Neural cell (in vitro differentiated cells): ENCODE measurements around the gene XPO4. TPM values are rescaled to one million over a fixed set of nuclear protein-coding genes. Genes with fewer than 3 reads are reported as not detected.

ENCODE experiments used
- H2AFZ ChIP-seq: fragments of 200-600, 300-800 bp; sonication (generic), shearing (Covaris generic); 2 replicates; pipeline ENCODE4 v1.6.0; 2014; ENCODE audit warnings: low read depth, mild to moderate bottlenecking, antibody characterized with exemption, low read length, moderate library complexity
- H3F3A ChIP-seq: fragments of 200-600 bp; shearing (Covaris generic); 2 replicates; pipeline ENCODE4 v1.6.1; 2016; ENCODE audit warnings: mild to moderate bottlenecking, moderate library complexity, mixed read lengths, antibody characterized with exemption, low read length; ENCODE audit not compliant: insufficient read depth, poor library complexity, severe bottlenecking
- H3K27ac ChIP-seq: fragments of 200-600, 300-800 bp; sonication (generic), shearing (Covaris generic); 2 replicates; pipeline ENCODE4 v1.5.1; 2014; ENCODE audit warnings: mild to moderate bottlenecking, low read length, moderate library complexity
- H3K27me3 ChIP-seq: fragments of 300-800, 200-600 bp; sonication (generic), shearing (Covaris generic); 2 replicates; pipeline ENCODE4 v1.6.0; 2014; ENCODE audit warnings: mild to moderate bottlenecking, low read depth, low read length, moderate library complexity; ENCODE audit not compliant: insufficient read depth
- H3K36me3 ChIP-seq: fragments of 300-800, 200-600 bp; sonication (generic), shearing (Covaris generic); 2 replicates; pipeline ENCODE4 v1.5.1; 2014; ENCODE audit warnings: mild to moderate bottlenecking, antibody characterized with exemption, low read length, moderate library complexity; ENCODE audit not compliant: insufficient read depth
- H3K4me2 ChIP-seq: fragments of 300-800, 200-600 bp; sonication (generic), shearing (Covaris generic); 2 replicates; pipeline ENCODE4 v1.6.0; 2014; ENCODE audit warnings: mild to moderate bottlenecking, low read length
- H3K4me3 ChIP-seq: fragments of 300-800, 200-600 bp; sonication (generic), shearing (Covaris generic); 2 replicates; pipeline ENCODE4 v1.5.1; 2014; ENCODE audit warnings: mild to moderate bottlenecking, low read length, moderate library complexity
- H3K79me2 ChIP-seq: fragments of 200-600 bp; shearing (Covaris generic); replicated peaks from 2 replicates; pipeline ENCODE4 v1.6.0; 2014; ENCODE audit warnings: mild to moderate bottlenecking, low read length, moderate library complexity; ENCODE audit not compliant: insufficient read depth
- H3K9ac ChIP-seq: fragments of 300-800, 200-600 bp; sonication (generic), shearing (Covaris generic); 2 replicates; pipeline ENCODE4 v1.6.1; 2016; ENCODE audit warnings: mild to moderate bottlenecking, low read length, mixed read lengths
- H3K9me2 ChIP-seq: fragments of 200-600 bp; shearing (Covaris generic); 2 replicates; pipeline ENCODE4 v1.6.1; 2016; ENCODE audit warnings: mild to moderate bottlenecking, low read length, mixed read lengths; ENCODE audit not compliant: insufficient read depth
- H3K9me3 ChIP-seq: fragments of 200-600, 300-800 bp; sonication (generic), shearing (Covaris generic); 2 replicates; pipeline ENCODE4 v1.6.1; 2016; ENCODE audit warnings: mild to moderate bottlenecking, mixed run types, low read length, moderate library complexity, mixed read lengths
- H4K20me1 ChIP-seq: fragments of 200-600 bp; shearing (Covaris generic); 2 replicates; pipeline ENCODE4 v1.6.1; 2016; ENCODE audit warnings: mild to moderate bottlenecking, mixed run types; ENCODE audit not compliant: insufficient read depth
- EP300 ChIP-seq: fragments of 450-650 bp; conservative IDR thresholded peaks from 2 replicates; pipeline ENCODE4 v1.6.1; 2014; ENCODE audit warnings: antibody characterized with exemption, mild to moderate bottlenecking, moderate library complexity; ENCODE audit not compliant: poor library complexity, severe bottlenecking
- EZH2 ChIP-seq: fragments of 200-600, 300-800 bp; shearing (Covaris generic), sonication (generic); IDR thresholded peaks from 2 replicates; pipeline ENCODE4 v1.6.1; 2014; ENCODE audit warnings: antibody characterized with exemption, low read length, borderline replicate concordance, mild to moderate bottlenecking; ENCODE audit not compliant: insufficient read depth, poor library complexity, severe bottlenecking
- MXI1 ChIP-seq: fragments of 450-650 bp; conservative IDR thresholded peaks from 2 replicates; pipeline ENCODE4 v1.6.1; 2014; ENCODE audit warnings: antibody characterized with exemption, mild to moderate bottlenecking; ENCODE audit not compliant: poor library complexity, severe bottlenecking
- POLR2AphosphoS5 ChIP-seq: IDR thresholded peaks from 2 replicates; pipeline ENCODE4 v1.6.1; 2012
- RAD21 ChIP-seq: fragments of 450-650 bp; conservative IDR thresholded peaks from 2 replicates; pipeline ENCODE4 v1.6.1; 2014; ENCODE audit warnings: antibody characterized with exemption, mild to moderate bottlenecking, moderate library complexity
- SMC3 ChIP-seq: fragments of 450-650 bp; conservative IDR thresholded peaks from 2 replicates; pipeline ENCODE4 v1.6.1; 2014; ENCODE audit warnings: antibody characterized with exemption, mild to moderate bottlenecking, moderate library complexity; ENCODE audit not compliant: poor library complexity
- TAF1 ChIP-seq: IDR thresholded peaks from 2 replicates; pipeline ENCODE4 v1.6.1; 2012; ENCODE audit warnings: low read depth
- polyA plus RNA-seq: library from polyadenylated mRNA; depleted of rRNA; stranded (reverse); fragments of >200 nt; gene quantifications from 2 replicates; pipeline ENCODE4 v1.2.3, GENCODE V29; 2014
- TF ChIP-seq, protein P1 (sequence below): fragments of 450-650 bp; IDR thresholded peaks from 2 replicates; pipeline ENCODE4 v1.5.1; 2014; ENCODE audit warnings: antibody characterized with exemption, mild to moderate bottlenecking, moderate library complexity; ENCODE audit not compliant: poor library complexity, severe bottlenecking
- TF ChIP-seq, protein P2 (sequence below): IDR thresholded peaks from 2 replicates; pipeline ENCODE4 v1.6.1; 2012; ENCODE audit warnings: borderline replicate concordance

XPO4 gene
- polyA plus RNA-seq, 1 donor from 2014 or later, result 13.0 TPM

DNA sequence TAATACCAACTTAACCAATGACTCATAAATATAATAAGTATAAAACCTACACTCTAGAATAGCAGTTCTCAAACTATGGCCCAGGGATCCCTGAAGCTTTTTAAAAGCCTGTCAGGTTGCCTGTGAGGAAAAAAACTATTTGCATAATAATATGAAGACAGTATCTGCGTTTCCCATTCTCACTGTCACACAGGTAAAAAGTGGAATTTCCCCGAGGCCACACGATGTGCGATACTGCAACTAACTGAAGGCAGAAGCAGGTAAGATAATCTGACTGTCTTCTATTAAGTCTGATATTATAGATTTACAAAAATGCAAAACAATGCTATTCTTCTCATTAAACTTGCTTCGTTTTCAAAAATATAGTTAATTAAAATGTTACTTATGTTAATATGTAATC, 76.2 kb downstream of the XPO4 start:
- Histone ChIP-seq H2AFZ (no peak overlapping the region), H3F3A (no peaks in the 10 kb centered on the region), H3K9me2 (no peaks in the 10 kb centered on the region), H3K36me3 (no peaks in the 10 kb centered on the region), H3K9ac (no peak overlapping the region), H4K20me1 (no peaks in the 10 kb centered on the region), H3K27me3 (no peaks in the 10 kb centered on the region), H3K27ac (no peak overlapping the region), H3K4me3 (no peak overlapping the region), H3K79me2 (no peaks in the 10 kb centered on the region), H3K9me3 (no peaks in the 10 kb centered on the region), H3K4me2 (no peak overlapping the region)
- TF ChIP-seq EP300 (no peak), POLR2AphosphoS5 (no peak), MXI1 (no peak), TAF1 (no peak), RAD21 (no peak)
- TF ChIP-seq, protein P1, sequence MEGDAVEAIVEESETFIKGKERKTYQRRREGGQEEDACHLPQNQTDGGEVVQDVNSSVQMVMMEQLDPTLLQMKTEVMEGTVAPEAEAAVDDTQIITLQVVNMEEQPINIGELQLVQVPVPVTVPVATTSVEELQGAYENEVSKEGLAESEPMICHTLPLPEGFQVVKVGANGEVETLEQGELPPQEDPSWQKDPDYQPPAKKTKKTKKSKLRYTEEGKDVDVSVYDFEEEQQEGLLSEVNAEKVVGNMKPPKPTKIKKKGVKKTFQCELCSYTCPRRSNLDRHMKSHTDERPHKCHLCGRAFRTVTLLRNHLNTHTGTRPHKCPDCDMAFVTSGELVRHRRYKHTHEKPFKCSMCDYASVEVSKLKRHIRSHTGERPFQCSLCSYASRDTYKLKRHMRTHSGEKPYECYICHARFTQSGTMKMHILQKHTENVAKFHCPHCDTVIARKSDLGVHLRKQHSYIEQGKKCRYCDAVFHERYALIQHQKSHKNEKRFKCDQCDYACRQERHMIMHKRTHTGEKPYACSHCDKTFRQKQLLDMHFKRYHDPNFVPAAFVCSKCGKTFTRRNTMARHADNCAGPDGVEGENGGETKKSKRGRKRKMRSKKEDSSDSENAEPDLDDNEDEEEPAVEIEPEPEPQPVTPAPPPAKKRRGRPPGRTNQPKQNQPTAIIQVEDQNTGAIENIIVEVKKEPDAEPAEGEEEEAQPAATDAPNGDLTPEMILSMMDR, result no peak

DNA sequence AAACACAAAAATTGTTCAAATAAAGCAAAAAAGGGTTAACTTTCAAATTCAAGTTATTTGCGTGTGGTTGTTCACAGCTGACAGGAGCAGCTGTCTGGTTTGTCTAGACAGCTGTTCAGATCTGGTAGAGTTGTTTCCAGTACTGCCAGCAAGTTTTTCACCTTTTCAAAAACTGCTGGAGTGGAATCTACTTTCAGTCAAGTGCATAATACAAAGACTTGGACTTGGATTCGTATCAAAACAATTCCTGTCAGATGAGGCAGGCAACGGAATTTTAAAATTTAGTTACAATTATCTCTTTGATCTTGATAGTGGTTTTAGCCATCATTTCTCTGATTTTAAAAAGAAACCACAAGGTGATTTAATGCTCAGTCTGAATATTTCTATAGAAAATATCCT, 77.1 kb downstream of the XPO4 start:
- Histone ChIP-seq H2AFZ (no peak overlapping the region), H4K20me1 (no peaks in the 10 kb centered on the region), H3K9me3 (no peaks in the 10 kb centered on the region), H3F3A (no peaks in the 10 kb centered on the region), H3K9me2 (no peaks in the 10 kb centered on the region), H3K9ac (no peak overlapping the region), H3K79me2 (no peaks in the 10 kb centered on the region), H3K36me3 (no peaks in the 10 kb centered on the region), H3K4me2 (no peak overlapping the region), H3K27me3 (no peaks in the 10 kb centered on the region), H3K4me3 (no peak overlapping the region), H3K27ac (no peak overlapping the region)
- TF ChIP-seq SMC3 (no peak), TAF1 (no peak), MXI1 (no peak)

DNA sequence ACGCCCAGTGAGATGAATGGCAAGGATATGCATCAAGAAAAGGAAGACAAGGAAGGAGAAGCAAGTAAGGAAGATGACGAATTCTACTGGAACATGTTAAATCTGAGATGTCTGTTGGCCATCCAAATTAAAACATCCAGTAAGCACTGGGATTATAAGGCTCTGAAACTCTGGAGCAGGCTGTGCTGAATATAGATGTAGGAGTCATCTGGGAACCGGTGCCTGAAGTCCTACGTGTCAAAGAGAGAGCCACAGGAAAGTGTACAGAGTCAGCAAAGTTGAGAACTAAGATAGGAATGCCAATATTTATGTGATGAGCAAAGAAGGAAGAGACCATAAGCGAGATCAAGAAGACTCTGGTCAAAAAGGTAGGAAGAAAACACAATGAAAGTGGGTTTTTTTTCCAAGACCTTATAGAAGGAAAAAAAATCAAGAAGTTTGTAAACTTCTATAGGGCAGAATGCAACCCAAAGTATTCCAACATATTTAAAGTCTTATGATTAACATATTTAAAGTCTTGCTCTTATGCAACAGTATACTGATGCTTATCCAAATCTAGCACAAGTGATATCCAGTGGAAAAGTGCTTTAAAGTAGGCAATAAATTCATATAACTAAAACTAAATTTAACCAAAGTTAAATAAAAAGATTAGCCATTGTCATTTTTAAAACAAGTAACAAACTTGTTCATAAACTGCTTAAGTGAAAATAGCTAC, 77.6 kb downstream of the XPO4 start:
- no peaks in the 10 kb centered on the region for H3F3A ChIP-seq
- H3K9ac ChIP-seq, result no peak overlapping the region
- H3K4me2 ChIP-seq, result no peak overlapping the region
- no peaks in the 10 kb centered on the region for H3K36me3 ChIP-seq
- TF ChIP-seq SMC3 (no peak), EZH2 (no peak), EP300 (no peak), RAD21 (no peak), TAF1 (no peak), POLR2AphosphoS5 (no peak), MXI1 (no peak)
- TF ChIP-seq, protein P1, result no peak
- TF ChIP-seq, protein P2, sequence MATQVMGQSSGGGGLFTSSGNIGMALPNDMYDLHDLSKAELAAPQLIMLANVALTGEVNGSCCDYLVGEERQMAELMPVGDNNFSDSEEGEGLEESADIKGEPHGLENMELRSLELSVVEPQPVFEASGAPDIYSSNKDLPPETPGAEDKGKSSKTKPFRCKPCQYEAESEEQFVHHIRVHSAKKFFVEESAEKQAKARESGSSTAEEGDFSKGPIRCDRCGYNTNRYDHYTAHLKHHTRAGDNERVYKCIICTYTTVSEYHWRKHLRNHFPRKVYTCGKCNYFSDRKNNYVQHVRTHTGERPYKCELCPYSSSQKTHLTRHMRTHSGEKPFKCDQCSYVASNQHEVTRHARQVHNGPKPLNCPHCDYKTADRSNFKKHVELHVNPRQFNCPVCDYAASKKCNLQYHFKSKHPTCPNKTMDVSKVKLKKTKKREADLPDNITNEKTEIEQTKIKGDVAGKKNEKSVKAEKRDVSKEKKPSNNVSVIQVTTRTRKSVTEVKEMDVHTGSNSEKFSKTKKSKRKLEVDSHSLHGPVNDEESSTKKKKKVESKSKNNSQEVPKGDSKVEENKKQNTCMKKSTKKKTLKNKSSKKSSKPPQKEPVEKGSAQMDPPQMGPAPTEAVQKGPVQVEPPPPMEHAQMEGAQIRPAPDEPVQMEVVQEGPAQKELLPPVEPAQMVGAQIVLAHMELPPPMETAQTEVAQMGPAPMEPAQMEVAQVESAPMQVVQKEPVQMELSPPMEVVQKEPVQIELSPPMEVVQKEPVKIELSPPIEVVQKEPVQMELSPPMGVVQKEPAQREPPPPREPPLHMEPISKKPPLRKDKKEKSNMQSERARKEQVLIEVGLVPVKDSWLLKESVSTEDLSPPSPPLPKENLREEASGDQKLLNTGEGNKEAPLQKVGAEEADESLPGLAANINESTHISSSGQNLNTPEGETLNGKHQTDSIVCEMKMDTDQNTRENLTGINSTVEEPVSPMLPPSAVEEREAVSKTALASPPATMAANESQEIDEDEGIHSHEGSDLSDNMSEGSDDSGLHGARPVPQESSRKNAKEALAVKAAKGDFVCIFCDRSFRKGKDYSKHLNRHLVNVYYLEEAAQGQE, result no peak
- no peak overlapping the region for H2AFZ ChIP-seq
- no peaks in the 10 kb centered on the region for H4K20me1 ChIP-seq
- no peaks in the 10 kb centered on the region for H3K27me3 ChIP-seq
- no peak overlapping the region for H3K27ac ChIP-seq
- H3K79me2 ChIP-seq, result no peaks in the 10 kb centered on the region
- no peaks in the 10 kb centered on the region for H3K9me3 ChIP-seq
- no peaks in the 10 kb centered on the region for H3K9me2 ChIP-seq
- H3K4me3 ChIP-seq, result no peak overlapping the region
